GM12874 (cell line): ENCODE results near the gene FYCO1.

Experiments used
- TF ChIP-seq, protein P1 (sequence below): IDR thresholded peaks from 2 replicates; pipeline ENCODE4 v1.5.1; 2011; ENCODE audit warnings: low read depth, mild to moderate bottlenecking, control low read depth, low read length, moderate library complexity; ENCODE audit not compliant: insufficient read depth

The FYCO1 gene

DNA sequence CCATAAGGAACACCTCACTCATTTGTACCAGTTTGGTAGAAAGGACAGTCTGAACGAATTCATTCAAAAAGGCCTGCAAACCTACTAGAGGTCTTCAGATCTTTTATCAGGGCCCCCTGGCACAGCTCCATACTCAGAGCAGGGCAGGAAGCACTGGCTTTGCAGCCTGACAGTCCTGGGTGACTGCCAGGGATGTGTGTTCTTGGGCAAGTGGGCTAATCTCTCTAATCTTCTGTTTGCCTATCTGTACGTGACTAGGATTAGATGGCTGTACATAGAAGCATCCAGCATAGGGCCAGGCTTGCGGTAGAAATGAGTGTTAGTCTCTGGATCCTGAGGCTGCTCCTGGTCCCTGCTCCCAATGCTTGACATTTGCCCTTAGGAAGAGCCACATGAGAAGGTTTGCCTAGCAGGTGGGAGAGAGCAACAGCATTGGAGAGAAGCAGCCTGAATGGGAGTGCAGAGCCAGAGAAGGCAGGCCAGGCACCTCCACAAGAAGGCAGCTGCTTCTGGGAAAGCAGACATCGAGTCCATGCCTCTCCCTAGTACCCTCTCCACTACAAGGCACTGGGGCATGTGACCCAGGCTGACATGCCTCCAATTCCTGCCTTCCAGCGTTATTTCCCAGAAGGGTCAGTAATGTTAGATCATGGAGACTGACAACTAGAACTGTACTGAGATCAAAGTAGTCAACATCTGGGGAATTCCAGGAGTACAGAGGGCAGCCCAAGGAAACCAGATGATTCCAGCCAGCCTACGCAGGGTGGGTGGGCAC lies 53.4 kb downstream of the FYCO1 start:
- TF ChIP-seq, protein P1, sequence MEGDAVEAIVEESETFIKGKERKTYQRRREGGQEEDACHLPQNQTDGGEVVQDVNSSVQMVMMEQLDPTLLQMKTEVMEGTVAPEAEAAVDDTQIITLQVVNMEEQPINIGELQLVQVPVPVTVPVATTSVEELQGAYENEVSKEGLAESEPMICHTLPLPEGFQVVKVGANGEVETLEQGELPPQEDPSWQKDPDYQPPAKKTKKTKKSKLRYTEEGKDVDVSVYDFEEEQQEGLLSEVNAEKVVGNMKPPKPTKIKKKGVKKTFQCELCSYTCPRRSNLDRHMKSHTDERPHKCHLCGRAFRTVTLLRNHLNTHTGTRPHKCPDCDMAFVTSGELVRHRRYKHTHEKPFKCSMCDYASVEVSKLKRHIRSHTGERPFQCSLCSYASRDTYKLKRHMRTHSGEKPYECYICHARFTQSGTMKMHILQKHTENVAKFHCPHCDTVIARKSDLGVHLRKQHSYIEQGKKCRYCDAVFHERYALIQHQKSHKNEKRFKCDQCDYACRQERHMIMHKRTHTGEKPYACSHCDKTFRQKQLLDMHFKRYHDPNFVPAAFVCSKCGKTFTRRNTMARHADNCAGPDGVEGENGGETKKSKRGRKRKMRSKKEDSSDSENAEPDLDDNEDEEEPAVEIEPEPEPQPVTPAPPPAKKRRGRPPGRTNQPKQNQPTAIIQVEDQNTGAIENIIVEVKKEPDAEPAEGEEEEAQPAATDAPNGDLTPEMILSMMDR = no peak

GRCh38 chr3:45940781-45941365 lies 54.8 kb downstream of the FYCO1 start:
- TF ChIP-seq, protein P1 = no peak

- TF ChIP-seq, protein P1 = no peak
Measured at GRCh38 chr3:45940004-45940780, 55.4 kb downstream of the FYCO1 start.

- TF ChIP-seq, protein P1 = no peak
Measured at GRCh38 chr3:45939341-45939771, 56.3 kb downstream of the FYCO1 start.

DNA sequence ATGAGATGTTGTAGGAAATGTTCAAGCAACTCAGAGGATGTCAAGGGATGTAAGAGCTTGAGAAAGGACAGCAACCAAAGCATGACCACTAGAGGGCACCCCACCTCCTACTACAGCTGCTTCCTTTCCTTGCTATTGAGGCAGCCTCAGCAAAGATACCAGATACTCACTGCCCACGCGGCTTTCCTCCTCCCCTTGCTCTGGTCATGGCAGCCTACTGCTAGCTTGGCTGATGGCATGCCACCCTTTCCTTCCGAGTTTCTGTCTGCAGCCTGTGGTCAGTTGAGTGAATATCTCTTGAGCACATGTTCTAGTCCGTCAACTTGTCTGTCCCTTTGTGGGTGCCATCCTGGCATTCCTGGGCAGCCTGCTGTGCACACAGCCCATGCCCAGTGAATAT lies 56.8 kb downstream of the FYCO1 start:
- TF ChIP-seq, protein P1 = peak; percentile 87

GRCh38 chr3:45938043-45938435 lies 57.6 kb downstream of the FYCO1 start:
- TF ChIP-seq, protein P1 = no peak
